ENCODE data around the gene JDP2.
A peak's percentile ranks its signal among the peaks of the same experiment; 100 is the strongest.

Gene JDP2

DNA sequence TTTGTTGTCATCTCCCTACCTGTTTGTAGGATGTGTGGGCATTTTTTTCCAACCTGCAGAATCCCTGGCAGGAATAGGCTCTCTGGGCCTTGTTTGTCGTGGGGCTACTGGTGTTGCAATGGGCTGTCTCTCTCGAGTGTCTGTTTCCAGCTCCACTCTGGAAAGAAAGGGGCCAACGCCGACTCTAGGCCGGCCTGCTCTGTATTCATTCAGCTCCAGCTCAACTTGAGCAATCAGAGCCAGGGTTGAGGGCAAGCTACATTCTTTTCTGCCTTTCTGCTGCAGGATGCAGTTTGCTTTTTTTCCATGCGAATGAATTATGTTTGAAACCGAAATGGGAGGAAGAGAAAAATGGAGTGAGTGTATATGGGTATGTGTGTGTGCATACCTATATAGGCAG lies 2.3 kb downstream of the JDP2 start:
- no peak for TF ChIP-seq Cebpa-rat (IDR thresholded peaks at IDR 0.05)
- Histone ChIP-seq H3K27me3 (peaks cover 0 to 17% (median 0%) of the 10 kb centered on the region in 11 experiments; a peak in 5 of 22 replicates), H3K27ac (no peak overlapping the region), H4K20me1 (peaks cover 24 to 67% (median 58%) of the 10 kb centered on the region in 11 experiments; a peak in 20 of 22 replicates), H3K9ac (peak overlapping the region in 4 of 11 experiments; percentile 3 to 90 (median 83); a peak in 5 of 22 replicates), H3K4me1 (peaks cover 70 to 84% (median 77%) of the 10 kb centered on the region in 10 experiments), H3K4me2 (peak overlapping the region; percentile 88 to 99 (median 94); a peak in 21 of 22 replicates), H3K36me3 (peaks cover 10 to 38% (median 15%) of the 10 kb centered on the region in 11 experiments; a peak in 21 of 22 replicates), H3K4me3 (peak overlapping the region in 5 of 10 experiments; percentile 80 to 84 (median 82); a peak in 8 of 20 replicates), H3K9me3 (replicated peaks in 1 of 11) (no peaks in the 10 kb centered on the region)

DNA sequence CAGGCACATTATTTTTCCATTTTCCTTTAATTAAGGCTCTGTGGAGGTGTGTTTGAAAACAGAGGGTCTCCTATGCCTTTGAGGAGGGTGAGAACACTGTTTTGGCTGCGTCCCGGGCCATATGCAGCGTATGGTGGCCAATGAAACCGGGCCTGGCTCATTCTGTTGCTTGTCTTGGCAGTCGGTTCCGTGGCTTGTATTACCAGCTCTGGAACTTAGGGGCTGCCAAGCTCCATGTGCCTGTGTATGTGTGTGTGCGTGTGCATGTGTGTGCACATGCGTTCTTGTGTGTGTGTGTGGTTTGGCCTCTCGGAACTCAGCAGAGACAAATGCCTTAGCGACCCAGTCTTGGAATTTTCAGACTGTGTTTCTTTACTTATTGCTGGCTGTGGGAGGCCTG lies 2.7 kb downstream of the JDP2 start:
- no peak for TF ChIP-seq Cebpa-rat (IDR thresholded peaks at IDR 0.05)
- peak overlapping the region; percentile 88 to 99 (median 94); a peak in 21 of 22 replicates for H3K4me2 ChIP-seq
- peak overlapping the region in 3 of 11 experiments; percentile 83 to 90 (median 83); a peak in 5 of 22 replicates for H3K9ac ChIP-seq
- H3K9me3 ChIP-seq (replicated peaks in 1 of 11) = no peaks in the 10 kb centered on the region
- H3K4me1 ChIP-seq = peaks cover 72 to 84% (median 78%) of the 10 kb centered on the region in 10 experiments
- H3K27me3 ChIP-seq = peaks cover 0 to 16% (median 0%) of the 10 kb centered on the region in 11 experiments; a peak in 5 of 22 replicates
- peak overlapping the region in 5 of 10 experiments; percentile 80 to 84 (median 82); a peak in 3 of 20 replicates for H3K4me3 ChIP-seq
- H3K27ac ChIP-seq = no peak overlapping the region
- peaks cover 10 to 42% (median 15%) of the 10 kb centered on the region in 11 experiments; a peak in 21 of 22 replicates for H3K36me3 ChIP-seq
- H4K20me1 ChIP-seq = peaks cover 24 to 71% (median 62%) of the 10 kb centered on the region in 11 experiments; a peak in 20 of 22 replicates

DNA sequence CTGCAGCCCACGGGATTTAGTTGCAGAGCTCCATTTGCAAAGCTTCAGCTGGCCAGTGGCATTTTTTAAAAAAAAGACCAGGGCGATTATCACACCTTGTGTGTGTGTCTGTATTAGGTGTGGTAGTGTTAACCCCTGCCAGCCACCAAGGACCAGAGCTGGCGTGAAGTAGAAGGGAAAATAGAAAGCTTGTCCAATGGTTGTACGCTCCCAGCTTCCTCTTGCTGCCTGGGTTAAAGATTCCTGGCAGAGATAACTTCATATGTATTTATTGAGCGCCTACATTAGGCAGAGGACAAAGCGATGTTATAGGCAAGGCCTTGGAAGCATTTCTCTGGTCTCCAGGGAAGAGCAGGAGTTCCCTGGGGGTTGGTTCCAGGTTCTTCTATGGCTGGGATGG lies 3.2 kb downstream of the JDP2 start:
- no peak overlapping the region for H3K27ac ChIP-seq
- peaks cover 72 to 84% (median 79%) of the 10 kb centered on the region in 10 experiments for H3K4me1 ChIP-seq
- H4K20me1 ChIP-seq = peaks cover 24 to 76% (median 67%) of the 10 kb centered on the region in 11 experiments; a peak in 20 of 22 replicates
- peak overlapping the region; percentile 88 to 99 (median 94) for H3K4me2 ChIP-seq
- peak overlapping the region in 2 of 11 experiments; percentile 83 to 90; a peak in 1 of 22 replicates for H3K9ac ChIP-seq
- no peak for TF ChIP-seq Cebpa-rat (IDR thresholded peaks at IDR 0.05)
- H3K9me3 ChIP-seq (replicated peaks in 1 of 11) = no peaks in the 10 kb centered on the region
- peaks cover 10 to 45% (median 15%) of the 10 kb centered on the region in 11 experiments; a peak in 21 of 22 replicates for H3K36me3 ChIP-seq
- 0 out of 20 replicates have a peak overlapping the region, but pooled peaks of 2 of the 10 experiments have one; percentile 82 to 83 for H3K4me3 ChIP-seq
- H3K27me3 ChIP-seq = peaks cover 0 to 12% (median 0%) of the 10 kb centered on the region in 11 experiments; a peak in 5 of 22 replicates

DNA sequence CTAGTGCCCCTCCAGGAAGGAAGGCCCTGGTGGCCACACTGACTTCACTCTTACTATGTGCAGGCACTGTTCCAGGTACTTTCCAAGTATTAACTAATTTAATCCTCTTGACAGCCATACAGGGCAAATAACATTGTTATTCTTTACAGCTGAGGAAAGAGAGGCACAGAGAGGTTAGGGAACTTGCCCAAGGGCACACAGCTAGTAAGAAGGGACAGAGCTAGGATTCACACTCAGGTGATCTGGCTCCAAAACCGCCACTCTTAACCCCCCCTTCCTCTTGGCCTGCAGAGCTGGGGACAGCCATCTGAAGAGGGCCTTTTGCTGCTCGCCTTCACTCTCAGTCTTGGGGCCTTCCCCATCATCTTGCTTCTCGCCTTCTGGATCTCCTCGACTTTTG lies 4.0 kb downstream of the JDP2 start:
- H3K4me1 ChIP-seq = peaks cover 72 to 84% (median 79%) of the 10 kb centered on the region in 10 experiments
- H3K4me3 ChIP-seq = no peak overlapping the region
- H3K27ac ChIP-seq = no peak overlapping the region
- H3K9ac ChIP-seq = no peak overlapping the region
- peaks cover 0 to 7% (median 0%) of the 10 kb centered on the region in 11 experiments; a peak in 5 of 22 replicates for H3K27me3 ChIP-seq
- peak overlapping the region; percentile 88 to 99 (median 94); a peak in 19 of 22 replicates for H3K4me2 ChIP-seq
- peaks cover 10 to 54% (median 19%) of the 10 kb centered on the region in 11 experiments; a peak in 21 of 22 replicates for H3K36me3 ChIP-seq
- H4K20me1 ChIP-seq = peaks cover 24 to 84% (median 67%) of the 10 kb centered on the region in 11 experiments; a peak in 20 of 22 replicates
- no peaks in the 10 kb centered on the region for H3K9me3 ChIP-seq (replicated peaks in 1 of 11)
- no peak for TF ChIP-seq Cebpa-rat (IDR thresholded peaks at IDR 0.05)

DNA sequence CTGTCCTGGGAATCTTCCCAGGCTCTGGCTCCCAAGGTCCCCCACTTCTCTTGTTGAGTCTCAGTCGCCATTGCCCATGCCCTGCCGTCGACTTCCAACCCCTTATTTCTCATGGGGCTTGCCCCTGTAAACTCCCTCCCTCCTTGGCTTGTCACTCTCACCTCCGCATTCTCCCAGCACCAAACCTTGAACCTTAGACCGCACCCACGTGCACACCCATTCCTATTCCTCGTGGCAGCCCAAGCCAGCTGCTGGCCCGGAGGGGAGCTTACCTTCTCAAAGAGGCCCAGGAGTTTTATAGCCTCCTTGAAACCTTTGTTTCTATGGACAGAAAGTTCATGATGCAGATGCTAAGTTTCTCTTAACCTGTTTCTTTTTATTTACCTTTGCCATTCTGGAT lies 4.6 kb downstream of the JDP2 start:
- H3K4me3 ChIP-seq = no peak overlapping the region
- H3K36me3 ChIP-seq = peaks cover 10 to 59% (median 24%) of the 10 kb centered on the region in 11 experiments; a peak in 21 of 22 replicates
- peaks cover 74 to 86% (median 79%) of the 10 kb centered on the region in 10 experiments for H3K4me1 ChIP-seq
- H4K20me1 ChIP-seq = peaks cover 24 to 90% (median 67%) of the 10 kb centered on the region in 11 experiments; a peak in 20 of 22 replicates
- TF ChIP-seq Cebpa-rat (IDR thresholded peaks at IDR 0.05) = no peak
- H3K27ac ChIP-seq = no peak overlapping the region
- peak overlapping the region in 3 of 11 experiments; percentile 89 to 96 (median 93); a peak in 4 of 22 replicates for H3K4me2 ChIP-seq
- no peak overlapping the region for H3K9ac ChIP-seq
- peaks cover 0 to 1% (median 0%) of the 10 kb centered on the region in 11 experiments; a peak in 2 of 22 replicates for H3K27me3 ChIP-seq
- H3K9me3 ChIP-seq (replicated peaks in 1 of 11) = no peaks in the 10 kb centered on the region

DNA sequence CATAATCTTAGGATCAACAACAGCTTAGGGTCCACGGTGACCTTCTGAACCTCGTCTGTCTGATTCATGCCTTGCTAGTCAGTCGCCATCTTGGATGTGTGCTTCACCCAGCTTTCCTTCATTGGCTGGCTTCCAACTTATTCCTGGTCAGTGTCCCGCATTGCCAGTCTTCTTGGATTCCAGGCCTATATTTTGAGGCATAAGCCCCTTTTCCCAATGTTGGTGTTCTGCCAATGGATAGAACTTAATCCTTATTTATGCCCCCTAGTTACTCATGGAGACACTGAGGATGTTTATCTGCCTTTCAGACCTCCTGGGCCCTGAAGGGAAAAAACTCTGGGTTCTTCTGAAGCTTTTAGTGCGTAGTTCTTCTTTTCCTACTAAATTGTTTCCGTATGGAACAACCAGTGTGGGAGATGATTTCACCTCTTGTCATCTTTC lies 5.8 kb downstream of the JDP2 start:
- Histone ChIP-seq H3K27ac (peak overlapping the region in 2 of 11 experiments; percentile 21 to 62; a peak in 1 of 22 replicates), H4K20me1 (peaks cover 24 to 100% (median 76%) of the 10 kb centered on the region in 11 experiments; a peak in 20 of 22 replicates), H3K9ac (no peak overlapping the region; a peak in 1 of 22 replicates), H3K4me3 (peak overlapping the region in 1 of 10 experiments; percentile 18; a peak in 1 of 20 replicates), H3K27me3 (no peaks in the 10 kb centered on the region), H3K4me1 (peaks cover 79 to 92% (median 84%) of the 10 kb centered on the region in 10 experiments), H3K4me2 (peak overlapping the region; percentile 67 to 83 (median 74); a peak in 21 of 22 replicates), H3K9me3 (replicated peaks in 1 of 11) (no peaks in the 10 kb centered on the region), H3K36me3 (peaks cover 17 to 72% (median 37%) of the 10 kb centered on the region in 11 experiments)
- TF ChIP-seq Cebpa-rat (IDR thresholded peaks at IDR 0.05) = no peak

DNA sequence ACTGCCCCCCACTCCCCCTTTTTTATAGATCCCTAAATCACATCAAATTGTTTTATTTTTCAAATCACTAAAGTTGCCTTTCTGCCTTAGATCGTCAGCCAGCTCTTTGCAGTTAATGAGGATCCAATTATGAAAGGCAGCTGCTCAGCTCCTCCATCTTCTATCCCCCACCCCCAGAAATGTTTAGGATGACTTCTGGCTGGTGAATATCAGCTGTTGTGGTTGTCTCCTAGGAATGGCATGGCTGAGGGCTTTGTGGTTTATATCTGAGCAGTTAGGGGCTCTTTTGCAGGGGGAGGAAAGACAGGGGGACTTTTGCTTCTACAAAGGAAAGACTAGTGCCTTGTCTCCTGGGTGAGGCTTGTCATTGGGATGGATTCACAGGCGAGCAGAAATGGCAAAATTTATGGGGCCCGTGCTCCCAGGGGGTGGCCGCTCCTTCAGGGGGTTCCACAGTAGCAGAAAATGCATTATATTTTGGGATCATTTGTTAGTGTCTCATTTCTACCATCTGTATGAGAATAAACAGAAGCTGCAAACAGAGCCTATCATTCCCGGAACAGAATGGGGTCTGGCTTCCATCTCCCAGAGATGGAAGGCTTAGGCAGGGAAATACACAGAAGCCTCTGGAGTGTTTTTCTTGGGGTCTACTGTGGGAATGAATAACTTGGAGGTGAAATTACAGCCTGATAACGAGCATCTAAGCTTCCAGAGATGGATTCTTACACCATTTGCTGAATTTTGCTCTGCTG lies 6.5 kb downstream of the JDP2 start:
- Histone ChIP-seq H3K4me1 (peaks cover 72 to 85% (median 78%) of the 10 kb centered on the region in 10 experiments), H3K9ac (peak overlapping the region in 5 of 11 experiments; percentile 11 to 53 (median 14); a peak in 5 of 22 replicates), H3K36me3 (peaks cover 23 to 78% (median 43%) of the 10 kb centered on the region in 11 experiments), H3K9me3 (replicated peaks in 1 of 11) (no peaks in the 10 kb centered on the region), H3K27ac (peak overlapping the region in 6 of 11 experiments; percentile 21 to 62 (median 42); a peak in 6 of 22 replicates), H3K27me3 (no peaks in the 10 kb centered on the region), H3K4me3 (peak overlapping the region in 1 of 10 experiments; percentile 18; a peak in 1 of 20 replicates), H4K20me1 (peaks cover 24 to 100% (median 73%) of the 10 kb centered on the region in 11 experiments; a peak in 20 of 22 replicates), H3K4me2 (peak overlapping the region; percentile 67 to 83 (median 74))
- no peak for TF ChIP-seq Cebpa-rat (IDR thresholded peaks at IDR 0.05)

DNA sequence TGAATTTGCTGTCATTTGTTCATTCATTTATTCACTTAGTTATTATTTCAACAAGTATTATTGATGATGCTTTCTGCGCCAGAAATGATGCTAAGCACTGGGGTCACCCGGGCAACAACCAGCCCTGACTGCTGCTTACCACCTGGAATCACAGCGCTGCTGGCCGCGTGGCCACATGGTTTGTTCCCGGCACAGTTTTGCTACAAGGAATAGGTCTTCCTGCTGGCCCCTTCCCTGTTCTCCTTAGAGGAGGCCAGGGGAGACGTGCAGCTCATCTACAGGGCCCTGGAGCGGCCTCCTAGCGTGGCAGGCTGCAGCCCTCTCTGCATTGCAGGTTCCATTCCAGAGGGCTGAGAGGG lies 7.0 kb downstream of the JDP2 start:
- Histone ChIP-seq H3K27me3 (no peaks in the 10 kb centered on the region), H3K27ac (peak overlapping the region in 7 of 11 experiments; percentile 21 to 62 (median 42); a peak in 10 of 22 replicates), H3K9me3 (replicated peaks in 1 of 11) (no peaks in the 10 kb centered on the region), H3K4me2 (peak overlapping the region; percentile 67 to 83 (median 74)), H3K4me3 (peak overlapping the region in 1 of 10 experiments; percentile 8; a peak in 1 of 20 replicates), H3K9ac (peak overlapping the region in 3 of 11 experiments; percentile 11 to 53 (median 14); a peak in 5 of 22 replicates), H4K20me1 (peaks cover 20 to 100% (median 69%) of the 10 kb centered on the region in 11 experiments; a peak in 19 of 22 replicates), H3K36me3 (peaks cover 28 to 84% (median 49%) of the 10 kb centered on the region in 11 experiments), H3K4me1 (peaks cover 67 to 79% (median 72%) of the 10 kb centered on the region in 10 experiments)
- TF ChIP-seq Cebpa-rat (IDR thresholded peaks at IDR 0.05) = no peak

Measured in BLaER1 treated with 17β-estradiol and CSF1 and Interleukin-3, amounts not matched to agents 10 nM and 100 nM (cell line).